22Rv1 (cell line): ENCODE data around the gene PDE4B.

Experiments
- H3K27ac ChIP-seq: fragments of 450-650 bp; 2 replicates; pipeline ENCODE4 v1.5.1; 2017
- CTCF ChIP-seq: fragments of 450-650 bp; IDR thresholded peaks from 2 replicates; pipeline ENCODE4 v1.5.1; 2017; ENCODE audit warnings: mild to moderate bottlenecking
- ZFX ChIP-seq: fragments of 450-650 bp; IDR thresholded peaks from 2 replicates; pipeline ENCODE4 v1.6.1; 2017; ENCODE audit warnings: antibody characterized with exemption, borderline replicate concordance

PDE4B gene

GRCh38 chr1:65939191-65939590, 146.5 kb downstream of the PDE4B start:
- no peak overlapping the region for H3K27ac ChIP-seq
- TF ChIP-seq CTCF (no peak), ZFX (no peak)

GRCh38 chr1:65939636-65940035, 146.9 kb downstream of the PDE4B start:
- no peak overlapping the region for H3K27ac ChIP-seq
- TF ChIP-seq ZFX (no peak), CTCF (no peak)

- H3K27ac ChIP-seq = no peak overlapping the region
- no peak for TF ChIP-seq ZFX
- no peak for TF ChIP-seq CTCF
Observed at GRCh38 chr1:65940126-65940525, 147.4 kb downstream of the PDE4B start.

GRCh38 chr1:65942476-65942875, 149.8 kb downstream of the PDE4B start:
- H3K27ac ChIP-seq = no peak overlapping the region
- TF ChIP-seq ZFX (no peak), CTCF (no peak)

GRCh38 chr1:65946376-65946775, 153.7 kb downstream of the PDE4B start:
- TF ChIP-seq CTCF = no peak
- no peak for TF ChIP-seq ZFX
- no peak overlapping the region for H3K27ac ChIP-seq

GRCh38 chr1:65946960-65947359, 154.3 kb downstream of the PDE4B start:
- TF ChIP-seq CTCF = no peak
- no peak for TF ChIP-seq ZFX
- H3K27ac ChIP-seq = no peak overlapping the region

GRCh38 chr1:65948609-65949229, 156.0 kb downstream of the PDE4B start:
- TF ChIP-seq ZFX (no peak), CTCF (no peak)
- no peak overlapping the region for H3K27ac ChIP-seq
